Measurements from ENCODE around the gene UPP1.

DNA sequence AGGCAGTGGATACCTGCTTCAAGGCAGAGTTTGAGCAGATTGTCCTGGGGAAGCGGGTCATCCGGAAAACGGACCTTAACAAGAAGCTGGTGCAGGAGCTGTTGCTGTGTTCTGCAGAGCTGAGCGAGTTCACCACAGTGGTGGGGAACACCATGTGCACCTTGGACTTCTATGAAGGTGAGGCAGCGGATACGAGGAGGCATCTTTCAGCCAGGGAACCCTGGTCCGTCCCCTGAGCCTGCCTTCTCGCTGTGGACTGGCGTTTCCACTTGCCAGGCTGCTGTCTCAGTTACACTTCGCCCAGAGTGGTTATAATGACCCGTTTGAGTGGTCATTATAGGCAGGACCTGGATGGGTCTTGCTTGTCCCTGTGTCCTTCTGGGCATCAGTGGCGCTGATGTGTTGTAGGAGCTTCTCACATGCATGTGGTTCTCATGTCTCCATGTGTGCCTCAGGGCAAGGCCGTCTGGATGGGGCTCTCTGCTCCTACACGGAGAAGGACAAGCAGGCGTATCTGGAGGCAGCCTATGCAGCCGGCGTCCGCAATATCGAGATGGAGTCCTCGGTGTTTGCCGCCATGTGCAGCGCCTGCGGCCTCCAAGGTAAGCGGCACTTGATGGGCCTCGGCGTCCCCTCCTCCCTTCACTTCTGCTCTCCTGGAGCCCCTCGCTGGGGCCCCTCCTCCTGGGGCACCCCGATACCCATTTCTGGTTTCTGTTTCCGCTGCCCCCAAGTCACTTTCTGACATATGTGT lies 18.0 kb downstream of the UPP1 start:
- TF ChIP-seq CTCF (IDR thresholded peaks at IDR 0.05 in 8 of 11, conservative IDR thresholded peaks at IDR 0.05 in 3 of 11) (no peak), POLR2A (IDR thresholded peaks at IDR 0.05) (no peak)
